Dedifferentiated amniotic fluid mesenchymal stem cell (primary cell): ENCODE data around the gene LILRA6.
A peak's percentile ranks its signal among the peaks of the same experiment; 100 is the strongest.
"Not testable (repeated sequence)": the region's sequence is repeated elsewhere in the genome, so short reads cannot be mapped to it uniquely, and the experiment has no call there.

ENCODE experiments used
- DNase-seq: peaks from one replicate; pipeline ENCODE4 v3.0.0-alpha.2; 2016; ENCODE audit errors: extremely low spot score

Gene LILRA6

GRCh38 chr19:54207983-54208783 lies 34.4 kb downstream of the LILRA6 start:
- DNase-seq, result no peak

- DNase-seq, result no peak
Measured at GRCh38 chr19:54207676-54207982, 35.0 kb downstream of the LILRA6 start.

GRCh38 chr19:54207193-54207592 lies 35.4 kb downstream of the LILRA6 start:
- DNase-seq, result not testable (repeated sequence)

GRCh38 chr19:54206831-54207177 lies 35.8 kb downstream of the LILRA6 start:
- no peak for DNase-seq

- no peak for DNase-seq
Measured at GRCh38 chr19:54206030-54206830, 36.4 kb downstream of the LILRA6 start.

GRCh38 chr19:54204767-54205468 lies 37.7 kb downstream of the LILRA6 start:
- DNase-seq, result no peak

- DNase-seq, result no peak
Measured at GRCh38 chr19:54203151-54203611, 39.4 kb downstream of the LILRA6 start.

GRCh38 chr19:54201980-54202379 lies 40.6 kb downstream of the LILRA6 start:
- DNase-seq, result no peak

GRCh38 chr19:54201172-54201701 lies 41.4 kb downstream of the LILRA6 start:
- DNase-seq, result no peak

- peak; percentile 12 for DNase-seq
Measured at GRCh38 chr19:54199401-54199800, 43.2 kb downstream of the LILRA6 start.

- DNase-seq, result no peak
Measured at GRCh38 chr19:54197121-54197520, 45.5 kb downstream of the LILRA6 start.

- DNase-seq, result peak; percentile 6
Measured at GRCh38 chr19:54196536-54196935, 46.1 kb downstream of the LILRA6 start.

- DNase-seq, result not testable (repeated sequence)
Measured at GRCh38 chr19:54194463-54194862, 48.1 kb downstream of the LILRA6 start.

- no peak for DNase-seq
Measured at GRCh38 chr19:54193011-54193410, 49.6 kb downstream of the LILRA6 start.

GRCh38 chr19:54191811-54192453 lies 50.7 kb downstream of the LILRA6 start:
- no peak for DNase-seq

GRCh38 chr19:54191011-54191810 lies 51.4 kb downstream of the LILRA6 start, which contains the start of gene TSEN34:
Gene TSEN34, plus strand, starts transcription at chr19:54191308. Its CDS starts 57 bp downstream, at chr19:54191365.
- DNase-seq, result peak; percentile 57

GRCh38 chr19:54190503-54191010 lies 52.0 kb downstream of the LILRA6 start:
- peak; percentile 100 for DNase-seq

GRCh38 chr19:54189735-54190502 lies 52.7 kb downstream of the LILRA6 start:
- DNase-seq, result peak; percentile 100

- DNase-seq, result no peak
Measured at GRCh38 chr19:54189145-54189734, 53.4 kb downstream of the LILRA6 start, which contains the start of gene MBOAT7. Gene MBOAT7, minus strand, starts transcription at chr19:54189580. Its CDS starts 1,072 bp downstream, at chr19:54188508.
